HCT116 (cell line): Measurements from ENCODE around the gene TOLLIP. TPM values are rescaled to one million over a fixed set of nuclear protein-coding genes. Genes with fewer than 3 reads are reported as not detected.

ENCODE experiments used
- ATAC-seq: fragments of 200-7000 bp; cut with Tn5 transposase; 2 replicates; pipeline ENCODE4 v1.9.1; 2020; ENCODE audit warnings: mild to moderate bottlenecking, moderate library complexity
- BruUV-seq: library from RNA; stranded (reverse); fragments of 400-500 nt; replicated peaks from 2 replicates; lab custom pipeline; 2021; lab: Mats Ljungman, UMichigan
- CTCF ChIA-PET: fragments of 300-600 bp; sonication (Branson Sonifier 250); formaldehyde crosslinking; loops from one replicate; lab custom pipeline; 2021; ENCODE audit warnings: antibody characterized with exemption; lab: Charles Lee
- POLR2A ChIA-PET: fragments of 300-600, 350-600 bp; sonication (Branson Sonifier 250); formaldehyde crosslinking; loops from one replicate; lab custom pipeline; 2021; ENCODE audit warnings: antibody characterized with exemption; lab: Charles Lee
- RAD21 ChIA-PET, 2 experiments: fragments of 300-600 bp; sonication (Branson Sonifier 250); formaldehyde crosslinking; loops; one replicate each; lab custom pipeline; 2023; ENCODE audit warnings: low total read pairs in 2 of 2; ENCODE audit not compliant: uncharacterized antibody in 2 of 2, unreplicated experiment in 2 of 2, low non-redundant PET in 1 of 2; lab: Charles Lee
- DNase-seq: peaks from one replicate; pipeline ENCODE4 v3.0.0-alpha.2; 2010; ENCODE audit warnings: low read depth, low spot score
- H2AFZ ChIP-seq: fragments of 200-600 bp; shearing (Covaris generic), sonication (generic); 2 replicates; pipeline ENCODE4 v1.6.1; 2017; ENCODE audit warnings: low read depth, mixed run types, mixed read lengths, antibody characterized with exemption, low read length; ENCODE audit not compliant: poor library complexity, severe bottlenecking
- H3K27ac ChIP-seq: 2 replicates; pipeline ENCODE4 v1.5.1; 2012; ENCODE audit warnings: low read depth, low read length
- H3K27me3 ChIP-seq: fragments of 200-600 bp; sonication (generic); 2 replicates; pipeline ENCODE4 v1.6.1; 2016; ENCODE audit warnings: mixed run types, low read length, mixed read lengths; ENCODE audit not compliant: insufficient read depth
- H3K36me3 ChIP-seq, 2 experiments: fragments of 200-500 bp in 1 of 2; fragments of 200-600 bp in 1 of 2; sonication (Bioruptor generic) in 1 of 2; sonication (generic) in 1 of 2; 2 replicates each; pipeline versions ENCODE4 v1.5.1 to v1.6.1; 2014 to 2016; ENCODE audit warnings: low read length in 2 of 2, inconsistent platforms in 1 of 2, mixed read lengths in 1 of 2, mixed run types in 1 of 2; ENCODE audit not compliant: insufficient read depth in 2 of 2, control insufficient read depth in 1 of 2
- H3K4me1 ChIP-seq, 2 experiments: fragments of 200-600 bp in 1 of 2; sonication (generic) in 1 of 2; 2 replicates each; pipeline versions ENCODE4 v1.5.1 to v1.6.1; 2012 to 2017; ENCODE audit warnings: low read length in 2 of 2, inconsistent platforms in 1 of 2, mild to moderate bottlenecking in 1 of 2, mixed read lengths in 1 of 2, mixed run types in 1 of 2, moderate library complexity in 1 of 2; ENCODE audit not compliant: insufficient read depth in 2 of 2, control insufficient read depth in 1 of 2
- H3K4me2 ChIP-seq: fragments of 200-600 bp; sonication (generic); 2 replicates; pipeline ENCODE4 v1.6.1; 2017; ENCODE audit warnings: mixed run types, low read length, mixed read lengths
- H3K4me3 ChIP-seq, 2 experiments: fragments of 200-600 bp in 1 of 2; sonication (generic) in 1 of 2; replicated peaks in 1 of 2; 2 replicates each; pipeline ENCODE4 v1.5.1; 2011 to 2016; ENCODE audit warnings: low read length in 2 of 2, control low read depth in 1 of 2, low read depth in 1 of 2, mild to moderate bottlenecking in 1 of 2, mixed read lengths in 1 of 2, mixed run types in 1 of 2
- H3K79me2 ChIP-seq: fragments of 200-600 bp; sonication (generic); 2 replicates; pipeline ENCODE4 v1.6.1; 2017; ENCODE audit warnings: mild to moderate bottlenecking, mixed run types, low read length, moderate library complexity, mixed read lengths; ENCODE audit not compliant: insufficient read depth
- H3K9ac ChIP-seq: fragments of 200-600 bp; sonication (generic); 2 replicates; pipeline ENCODE4 v1.6.1; 2016; ENCODE audit warnings: low read length, mixed read lengths
- H3K9me2 ChIP-seq: fragments of 200-600 bp; sonication (generic), shearing (Covaris generic); 2 replicates; pipeline ENCODE4 v1.6.1; 2017; ENCODE audit warnings: mixed run types, mild to moderate bottlenecking, moderate library complexity; ENCODE audit not compliant: insufficient read depth
- H3K9me3 ChIP-seq, 2 experiments: fragments of 200-500 bp in 1 of 2; fragments of 200-600 bp in 1 of 2; sonication (Bioruptor generic) in 1 of 2; sonication (generic) in 1 of 2; 2 replicates each; pipeline ENCODE4 v1.6.1; 2014 to 2017; ENCODE audit warnings: low read length in 2 of 2, mixed read lengths in 2 of 2, inconsistent platforms in 1 of 2, low read depth in 1 of 2, mild to moderate bottlenecking in 1 of 2, mixed run types in 1 of 2, moderate library complexity in 1 of 2; ENCODE audit not compliant: control insufficient read depth in 1 of 2, insufficient read depth in 1 of 2
- H4K20me1 ChIP-seq: fragments of 200-600 bp; sonication (generic), shearing (Covaris generic); 2 replicates; pipeline ENCODE4 v1.6.1; 2017; ENCODE audit warnings: mixed run types, mild to moderate bottlenecking, moderate library complexity; ENCODE audit not compliant: insufficient read depth
- CEBPB ChIP-seq: IDR thresholded peaks from 2 replicates; pipeline ENCODE4 v1.6.1; 2012; ENCODE audit warnings: low read depth
- EGR1 ChIP-seq: IDR thresholded peaks from 2 replicates; pipeline ENCODE4 v1.6.1; 2012; ENCODE audit warnings: low read depth
- EZH2 ChIP-seq: fragments of 200-600 bp; sonication (generic); IDR thresholded peaks from 2 replicates; pipeline ENCODE4 v1.6.1; 2017; ENCODE audit warnings: antibody characterized with exemption, mixed run types
- EZH2phosphoT487 ChIP-seq: fragments of 200-600 bp; IDR thresholded peaks from 2 replicates; pipeline ENCODE4 v1.6.1; 2018; ENCODE audit warnings: antibody characterized with exemption, borderline replicate concordance
- FOSL1 ChIP-seq: IDR thresholded peaks from 2 replicates; pipeline ENCODE4 v1.6.1; 2012; ENCODE audit warnings: low read depth
- JUND ChIP-seq: IDR thresholded peaks from 2 replicates; pipeline ENCODE4 v1.6.1; 2012
- POLR2A ChIP-seq: IDR thresholded peaks from 2 replicates; pipeline ENCODE4 v1.7.0; 2011; ENCODE audit warnings: borderline replicate concordance; ENCODE audit not compliant: insufficient read depth, insufficient read length; ENCODE audit errors: extremely low read depth
- POLR2AphosphoS5 ChIP-seq: IDR thresholded peaks from 2 replicates; pipeline ENCODE4 v1.6.1; 2011; ENCODE audit warnings: mild to moderate bottlenecking, low read depth, low read length, moderate library complexity
- RAD21 ChIP-seq: IDR thresholded peaks from 2 replicates; pipeline ENCODE4 v1.6.1; 2012; ENCODE audit warnings: low read depth, mild to moderate bottlenecking
- SIN3A ChIP-seq: IDR thresholded peaks from 2 replicates; pipeline ENCODE4 v1.6.1; 2012; ENCODE audit warnings: low read depth
- TCF7L2 ChIP-seq: IDR thresholded peaks from 2 replicates; pipeline ENCODE4 v1.7.0; 2011; ENCODE audit warnings: borderline replicate concordance, inconsistent platforms; ENCODE audit not compliant: insufficient read depth, insufficient read length; ENCODE audit errors: extremely low read depth
- YY1 ChIP-seq: IDR thresholded peaks from 2 replicates; pipeline ENCODE4 v1.6.1; 2011; ENCODE audit warnings: low read length, low read depth, moderate library complexity, mild to moderate bottlenecking; ENCODE audit not compliant: insufficient replicate concordance; ENCODE audit errors: extremely low read depth
- ZFX ChIP-seq: fragments of 450-650 bp; IDR thresholded peaks from 2 replicates; pipeline ENCODE4 v1.6.1; 2017
- ZNF274 ChIP-seq: fragments of 200-500 bp; sonication (Bioruptor generic); IDR thresholded peaks from 2 replicates; pipeline ENCODE4 v1.6.1; 2014; ENCODE audit warnings: mild to moderate bottlenecking, low read depth, low read length, inconsistent platforms
- intact Hi-C: fragments of 100-400 bp; cut with micrococcal nuclease; formaldehyde crosslinking; loops from 2 replicates; pipeline ENCODE4 v1.10.0; 2022
- total RNA-seq: library from RNA; stranded (reverse); gene quantifications from one replicate; pipeline ENCODE4 v1.2.1, GENCODE V29; 2021; ENCODE audit not compliant: unreplicated experiment
- TF ChIP-seq, protein P1 (sequence below): IDR thresholded peaks from 2 replicates; pipeline ENCODE4 v1.6.1; 2012
- TF ChIP-seq, protein P2 (sequence below): IDR thresholded peaks from 2 replicates; pipeline ENCODE4 v1.6.1; 2012; ENCODE audit warnings: low read depth

Gene TOLLIP
- total RNA-seq, 1 experiment from 2014 or later = 28.5 TPM

DNA sequence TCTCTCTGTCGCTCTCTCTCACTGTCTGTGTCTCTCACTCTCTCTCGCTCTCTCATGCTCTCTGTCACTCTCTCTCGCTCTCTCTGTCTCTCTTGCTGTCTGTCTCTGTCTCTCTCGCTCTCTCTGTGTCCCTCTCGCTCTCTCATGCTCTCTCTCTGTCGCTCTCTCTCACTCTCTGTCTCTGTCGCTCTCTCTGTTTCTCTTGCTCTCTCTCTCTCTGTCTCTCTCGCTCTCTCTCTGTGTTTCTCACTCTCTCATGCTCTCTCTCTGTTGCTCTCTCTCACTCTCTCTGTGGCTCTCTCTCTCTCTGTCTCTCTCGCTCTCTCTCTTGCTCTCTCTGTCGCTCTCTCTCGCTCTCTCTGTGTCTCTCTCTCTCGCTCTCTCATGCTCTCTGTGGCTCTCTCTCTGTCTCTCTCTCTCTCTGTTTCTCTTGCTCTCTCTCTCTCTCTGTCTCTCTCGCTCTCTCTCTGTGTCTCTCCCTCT is 47.1 kb upstream of the TOLLIP start:
- Histone ChIP-seq H3K9ac (no peak overlapping the region), H2AFZ (no peak overlapping the region), H3K9me2 (no peaks in the 10 kb centered on the region), H3K27ac (no peak overlapping the region), H3K36me3 (no peaks in the 10 kb centered on the region), H3K4me3 (no peak overlapping the region), H3K9me3 (no peaks in the 10 kb centered on the region), H3K79me2 (no peaks in the 10 kb centered on the region), H3K4me1 (no peaks in the 10 kb centered on the region), H4K20me1 (no peaks in the 10 kb centered on the region), H3K4me2 (no peak overlapping the region), H3K27me3 (no peaks in the 10 kb centered on the region)
- ATAC-seq (no peak), DNase-seq (no peak)
- ChIA-PET RAD21 (no interaction called here), POLR2A (no interaction called here), CTCF (no interaction called here)
- BruUV-seq = no TSS peak
- intact Hi-C loops = no loop called here
- TF ChIP-seq EZH2 (no peak), CEBPB (no peak), YY1 (no peak), FOSL1 (no peak), ZFX (no peak), TCF7L2 (no peak), EGR1 (no peak), SIN3A (no peak), POLR2AphosphoS5 (no peak)
- TF ChIP-seq, protein P1, sequence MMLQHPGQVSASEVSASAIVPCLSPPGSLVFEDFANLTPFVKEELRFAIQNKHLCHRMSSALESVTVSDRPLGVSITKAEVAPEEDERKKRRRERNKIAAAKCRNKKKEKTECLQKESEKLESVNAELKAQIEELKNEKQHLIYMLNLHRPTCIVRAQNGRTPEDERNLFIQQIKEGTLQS = no peak

DNA sequence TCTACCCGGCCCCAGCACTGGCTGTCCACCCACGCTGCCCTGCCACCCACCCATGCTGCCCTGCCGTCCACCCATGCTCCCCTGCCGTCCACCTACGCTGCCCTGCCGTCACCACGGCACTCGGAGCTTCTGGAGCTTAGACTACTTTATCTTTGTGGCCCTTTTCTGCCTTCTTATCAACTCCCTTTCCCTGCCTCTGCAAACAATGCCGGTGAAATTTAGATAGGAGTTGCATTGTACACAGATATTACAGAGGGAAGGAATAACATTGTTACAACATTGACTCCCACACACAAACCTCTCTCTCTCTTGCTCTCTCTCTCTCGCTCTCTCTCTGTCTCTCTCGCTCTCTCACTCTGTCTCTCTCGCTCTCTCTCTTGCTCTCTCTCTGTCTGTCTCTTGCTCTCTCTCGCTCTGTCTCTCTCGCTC is 46.6 kb upstream of the TOLLIP start:
- Histone ChIP-seq H3K27ac (no peak overlapping the region), H2AFZ (no peak overlapping the region), H3K9me2 (no peaks in the 10 kb centered on the region), H3K4me1 (no peaks in the 10 kb centered on the region), H4K20me1 (no peaks in the 10 kb centered on the region), H3K4me2 (no peak overlapping the region), H3K4me3 (no peak overlapping the region), H3K9ac (no peak overlapping the region), H3K36me3 (no peaks in the 10 kb centered on the region), H3K79me2 (no peaks in the 10 kb centered on the region), H3K27me3 (no peaks in the 10 kb centered on the region), H3K9me3 (no peaks in the 10 kb centered on the region)
- ATAC-seq (no peak), DNase-seq (no peak)
- BruUV-seq = no TSS peak
- ChIA-PET RAD21 (no interaction called here), CTCF (no interaction called here), POLR2A (no interaction called here)
- intact Hi-C loops = no loop called here
- no peak for TF ChIP-seq RAD21
- no peak for TF ChIP-seq EGR1
- no peak for TF ChIP-seq ZNF274
- no peak for TF ChIP-seq YY1
- no peak for TF ChIP-seq JUND
- no peak for TF ChIP-seq SIN3A
- no peak for TF ChIP-seq EZH2phosphoT487
- no peak for TF ChIP-seq POLR2A
- TF ChIP-seq, protein P2, sequence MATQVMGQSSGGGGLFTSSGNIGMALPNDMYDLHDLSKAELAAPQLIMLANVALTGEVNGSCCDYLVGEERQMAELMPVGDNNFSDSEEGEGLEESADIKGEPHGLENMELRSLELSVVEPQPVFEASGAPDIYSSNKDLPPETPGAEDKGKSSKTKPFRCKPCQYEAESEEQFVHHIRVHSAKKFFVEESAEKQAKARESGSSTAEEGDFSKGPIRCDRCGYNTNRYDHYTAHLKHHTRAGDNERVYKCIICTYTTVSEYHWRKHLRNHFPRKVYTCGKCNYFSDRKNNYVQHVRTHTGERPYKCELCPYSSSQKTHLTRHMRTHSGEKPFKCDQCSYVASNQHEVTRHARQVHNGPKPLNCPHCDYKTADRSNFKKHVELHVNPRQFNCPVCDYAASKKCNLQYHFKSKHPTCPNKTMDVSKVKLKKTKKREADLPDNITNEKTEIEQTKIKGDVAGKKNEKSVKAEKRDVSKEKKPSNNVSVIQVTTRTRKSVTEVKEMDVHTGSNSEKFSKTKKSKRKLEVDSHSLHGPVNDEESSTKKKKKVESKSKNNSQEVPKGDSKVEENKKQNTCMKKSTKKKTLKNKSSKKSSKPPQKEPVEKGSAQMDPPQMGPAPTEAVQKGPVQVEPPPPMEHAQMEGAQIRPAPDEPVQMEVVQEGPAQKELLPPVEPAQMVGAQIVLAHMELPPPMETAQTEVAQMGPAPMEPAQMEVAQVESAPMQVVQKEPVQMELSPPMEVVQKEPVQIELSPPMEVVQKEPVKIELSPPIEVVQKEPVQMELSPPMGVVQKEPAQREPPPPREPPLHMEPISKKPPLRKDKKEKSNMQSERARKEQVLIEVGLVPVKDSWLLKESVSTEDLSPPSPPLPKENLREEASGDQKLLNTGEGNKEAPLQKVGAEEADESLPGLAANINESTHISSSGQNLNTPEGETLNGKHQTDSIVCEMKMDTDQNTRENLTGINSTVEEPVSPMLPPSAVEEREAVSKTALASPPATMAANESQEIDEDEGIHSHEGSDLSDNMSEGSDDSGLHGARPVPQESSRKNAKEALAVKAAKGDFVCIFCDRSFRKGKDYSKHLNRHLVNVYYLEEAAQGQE = no peak
